ENCODE measurements around the gene STPG1. TPM values are rescaled to one million over a fixed set of nuclear protein-coding genes. Genes with fewer than 3 reads are reported as not detected.
A peak's percentile ranks its signal among the peaks of the same experiment; 100 is the strongest.

Gene STPG1
- polyA plus RNA-seq, 2 donors = 4.8 to 8.8 TPM

DNA sequence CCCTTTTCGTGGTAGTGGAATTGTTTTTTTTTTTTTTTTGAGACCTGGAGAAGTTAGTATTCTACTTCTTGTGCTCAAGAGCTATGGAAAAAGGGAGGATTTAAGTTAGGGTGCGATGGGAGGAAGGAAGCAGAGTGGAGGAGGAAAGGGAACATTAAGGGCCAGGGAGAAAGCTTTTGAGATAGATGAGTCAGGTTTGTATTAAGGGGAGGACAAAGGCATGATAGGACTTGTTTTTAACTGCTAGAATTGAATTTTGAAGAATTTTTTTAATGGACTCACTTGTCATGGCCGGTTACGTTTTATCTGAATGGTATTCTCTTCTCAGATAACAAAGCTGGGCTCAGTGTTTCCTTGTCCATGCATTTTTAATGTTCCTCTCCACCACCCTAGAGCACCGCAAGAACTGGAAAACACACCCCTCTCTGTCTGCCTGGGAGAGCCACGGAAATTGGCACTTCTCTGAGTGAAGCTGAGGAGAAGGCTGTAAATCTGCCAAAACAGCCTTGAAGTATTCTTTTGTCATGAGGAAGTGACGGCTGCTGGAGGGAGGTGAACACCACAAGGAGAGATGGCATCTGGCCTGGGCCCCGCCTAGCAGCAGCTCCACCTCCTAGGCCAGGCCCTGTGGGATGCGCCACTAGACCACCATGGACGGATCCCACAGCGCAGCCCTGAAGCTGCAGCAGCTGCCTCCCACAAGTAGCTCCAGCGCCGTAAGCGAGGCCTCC is 5.5 kb upstream of the STPG1 start:
- peak overlapping the region; percentile 87 to 91 for H3K27ac ChIP-seq (ENCODE audit: low read depth in 2 of 2, low read length in 1 of 2)

DNA sequence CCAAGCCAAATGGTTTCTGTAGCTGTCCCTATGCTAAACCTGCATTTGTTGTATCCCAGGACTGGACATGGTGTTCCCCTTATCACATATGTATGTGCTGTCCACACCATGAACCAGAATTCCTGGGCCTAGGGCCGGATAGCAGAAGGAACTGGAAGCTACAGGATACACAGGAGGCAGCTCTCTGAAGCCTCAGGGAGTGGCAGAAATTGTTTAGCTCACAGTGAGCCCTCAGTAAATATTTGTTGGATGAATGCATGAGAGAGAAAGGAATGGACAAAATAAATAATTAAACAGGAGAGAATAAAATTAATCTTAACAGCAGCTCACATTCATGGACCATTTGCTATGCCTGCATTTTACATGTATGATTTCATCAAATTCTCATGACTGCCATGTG is 4.1 kb upstream of the STPG1 start:
- peaks cover 0 to 10% of the 10 kb centered on the region in 2 donors for H3K4me1 ChIP-seq (ENCODE audit: control insufficient read depth in 2 of 2, insufficient read depth in 2 of 2, low read length in 1 of 2)
- no peaks in the 10 kb centered on the region for H3K27me3 ChIP-seq (ENCODE audit: control insufficient read depth in 1 of 2, insufficient read depth in 2 of 2, low read length in 2 of 2)
- no peaks in the 10 kb centered on the region for H3K9me3 ChIP-seq (ENCODE audit: control insufficient read depth in 2 of 2, insufficient read depth in 1 of 2, low read depth in 1 of 2, low read length in 1 of 2)
- no peak overlapping the region for H3K4me3 ChIP-seq (ENCODE audit: low read depth in 1 of 2, low read length in 2 of 2)
- peak overlapping the region; percentile 50 to 82 for H3K27ac ChIP-seq (ENCODE audit: low read depth in 2 of 2, low read length in 1 of 2)
- WGBS, 2 donors = 47 to 61% methylated on average over 1 of the region's 1 CpG
- H3K36me3 ChIP-seq (ENCODE audit: control insufficient read depth in 2 of 2, insufficient read depth in 2 of 2, low read length in 1 of 2) = peaks cover 5 to 7% of the 10 kb centered on the region in 2 donors

More for the DNA sequence above, 5.5 kb upstream of the STPG1 start:
- Histone ChIP-seq H3K27me3 (ENCODE audit: control insufficient read depth in 1 of 2, insufficient read depth in 2 of 2, low read length in 2 of 2) (no peaks in the 10 kb centered on the region), H3K4me1 (ENCODE audit: control insufficient read depth in 2 of 2, insufficient read depth in 2 of 2, low read length in 1 of 2) (peaks cover 0 to 10% of the 10 kb centered on the region in 2 donors), H3K4me3 (ENCODE audit: low read depth in 1 of 2, low read length in 2 of 2) (no peak overlapping the region), H3K9me3 (ENCODE audit: control insufficient read depth in 2 of 2, insufficient read depth in 1 of 2, low read depth in 1 of 2, low read length in 1 of 2) (no peaks in the 10 kb centered on the region), H3K36me3 (ENCODE audit: control insufficient read depth in 2 of 2, insufficient read depth in 2 of 2, low read length in 1 of 2) (peaks cover 5 to 7% of the 10 kb centered on the region in 2 donors)
- 46 to 57% methylated on average over 14 of the region's 14 CpGs for WGBS, 2 donors

DNA sequence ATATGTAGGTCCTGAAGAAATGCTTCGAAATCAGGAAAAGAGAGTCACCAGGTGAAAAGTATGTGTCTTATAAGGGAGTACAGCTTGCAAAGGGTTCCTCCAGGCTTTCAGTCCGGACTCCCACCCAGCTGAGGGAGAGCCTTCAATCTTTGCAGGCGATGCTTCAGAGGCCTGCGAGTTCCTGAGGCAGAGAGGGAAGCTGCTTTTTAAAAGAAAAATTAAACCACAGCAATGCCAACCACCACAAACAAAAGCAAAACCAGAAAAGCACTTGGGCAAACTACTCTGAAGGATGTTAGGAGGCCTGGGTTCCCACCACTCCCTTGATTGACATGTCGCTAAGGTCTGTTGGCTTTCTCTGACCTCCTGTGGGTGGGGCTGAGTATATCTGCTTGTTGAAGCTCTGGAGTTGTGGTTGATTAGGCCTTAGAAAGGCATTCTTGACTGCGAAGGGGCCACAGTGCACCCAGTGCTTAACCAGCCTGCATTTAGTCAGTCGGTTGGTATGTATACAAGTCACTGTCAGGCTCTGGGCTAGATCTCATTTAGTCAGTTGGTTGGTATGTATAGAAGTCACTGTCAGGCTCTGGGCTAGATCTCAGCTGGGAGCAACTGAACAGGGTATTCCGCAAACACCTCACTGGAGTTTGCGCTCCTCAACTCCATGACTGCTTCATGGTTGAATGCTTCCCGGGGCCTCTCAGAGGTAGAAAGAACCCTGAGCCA is 3.2 kb upstream of the STPG1 start:
- 36 to 40% methylated on average over 10 of the region's 10 CpGs for WGBS, 2 donors
- peak overlapping the region; percentile 64 to 87 for H3K4me3 ChIP-seq (ENCODE audit: low read depth in 1 of 2, low read length in 2 of 2)
- peaks cover 1 to 4% of the 10 kb centered on the region in 2 donors for H3K36me3 ChIP-seq (ENCODE audit: control insufficient read depth in 2 of 2, insufficient read depth in 2 of 2, low read length in 1 of 2)
- H3K4me1 ChIP-seq (ENCODE audit: control insufficient read depth in 2 of 2, insufficient read depth in 2 of 2, low read length in 1 of 2) = peaks cover 0 to 10% of the 10 kb centered on the region in 2 donors
- H3K27ac ChIP-seq (ENCODE audit: low read depth in 2 of 2, low read length in 1 of 2) = peak overlapping the region; percentile 82 to 90
- no peaks in the 10 kb centered on the region for H3K9me3 ChIP-seq (ENCODE audit: control insufficient read depth in 2 of 2, insufficient read depth in 1 of 2, low read depth in 1 of 2, low read length in 1 of 2)
- no peaks in the 10 kb centered on the region for H3K27me3 ChIP-seq (ENCODE audit: control insufficient read depth in 1 of 2, insufficient read depth in 2 of 2, low read length in 2 of 2)

DNA sequence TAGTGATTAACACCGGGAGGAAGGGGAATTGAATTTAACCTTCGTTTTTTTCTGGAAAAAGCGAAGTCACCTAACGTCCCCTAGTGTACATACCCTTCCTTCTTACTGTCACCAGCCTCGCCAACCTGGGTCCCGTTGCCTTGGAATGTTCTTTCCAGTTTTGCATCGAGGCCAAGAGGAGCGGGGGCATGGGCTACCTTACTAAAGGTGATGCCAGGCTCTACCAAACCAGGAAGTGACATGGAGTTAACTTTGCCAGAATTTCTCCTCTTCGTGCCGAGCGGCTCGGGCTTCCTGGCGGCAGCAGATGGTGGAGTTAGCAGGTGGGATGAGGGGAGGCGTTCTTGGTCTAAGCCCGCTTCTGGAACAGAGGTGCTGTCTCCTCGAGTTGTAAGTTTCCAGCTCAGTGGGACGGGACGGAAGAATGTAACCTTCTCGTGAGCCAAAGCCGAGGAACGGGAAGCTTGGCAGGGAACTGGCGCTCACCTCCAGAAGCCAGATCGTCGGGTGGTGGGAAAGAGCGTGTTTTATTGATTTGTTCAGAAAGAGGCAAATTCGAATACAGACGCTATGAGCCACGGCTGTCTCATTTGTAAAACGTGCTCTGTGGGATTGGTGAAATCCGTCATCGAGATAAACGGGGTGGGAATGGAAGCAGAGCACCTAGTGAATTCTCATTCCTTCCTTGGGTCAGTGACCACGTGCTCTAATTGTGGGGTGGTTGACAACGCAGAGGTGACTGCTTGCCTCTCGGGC is 2.5 kb upstream of the STPG1 start:
- peak overlapping the region; percentile 82 to 90 for H3K27ac ChIP-seq (ENCODE audit: low read depth in 2 of 2, low read length in 1 of 2)
- peaks cover 0 to 10% of the 10 kb centered on the region in 2 donors for H3K4me1 ChIP-seq (ENCODE audit: control insufficient read depth in 2 of 2, insufficient read depth in 2 of 2, low read length in 1 of 2)
- H3K9me3 ChIP-seq (ENCODE audit: control insufficient read depth in 2 of 2, insufficient read depth in 1 of 2, low read depth in 1 of 2, low read length in 1 of 2) = no peaks in the 10 kb centered on the region
- no peaks in the 10 kb centered on the region for H3K27me3 ChIP-seq (ENCODE audit: control insufficient read depth in 1 of 2, insufficient read depth in 2 of 2, low read length in 2 of 2)
- H3K4me3 ChIP-seq (ENCODE audit: low read depth in 1 of 2, low read length in 2 of 2) = peak overlapping the region; percentile 64 to 87
- H3K36me3 ChIP-seq (ENCODE audit: control insufficient read depth in 2 of 2, insufficient read depth in 2 of 2, low read length in 1 of 2) = no peaks in the 10 kb centered on the region
- WGBS, 2 donors = 2 to 4% methylated on average over 35 of the region's 35 CpGs

DNA sequence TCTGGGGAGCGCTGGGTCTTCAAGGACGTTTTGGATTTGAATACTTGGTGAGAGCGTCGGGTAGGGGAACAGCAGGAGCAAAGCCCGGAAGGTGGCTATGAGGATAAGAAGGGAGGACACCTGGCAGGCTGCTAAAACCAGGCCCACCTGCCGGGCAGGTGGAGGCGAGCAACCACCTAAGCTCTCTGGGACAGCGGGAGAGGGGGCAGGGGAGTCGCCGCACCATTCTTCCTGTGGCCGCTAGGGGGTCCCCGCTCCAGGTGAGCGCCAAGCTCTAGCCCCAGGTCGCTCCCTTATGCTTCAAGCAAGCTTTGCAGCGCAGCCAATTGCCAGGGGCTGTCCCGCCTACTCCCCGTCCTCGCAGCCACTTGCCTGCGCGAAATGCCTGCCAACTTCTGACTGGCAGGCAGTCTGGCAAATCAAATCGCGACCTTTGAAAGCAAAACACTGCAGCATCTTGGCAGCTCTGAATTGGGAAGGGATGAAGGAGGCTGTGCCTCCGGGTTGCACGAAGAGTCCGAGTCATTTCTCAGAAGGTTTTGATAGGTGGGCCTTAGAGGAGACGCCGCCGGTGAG is 1.8 kb upstream of the STPG1 start, which contains the start of gene NIPAL3:
Gene NIPAL3 (plus strand): TSS at position 469 of the 576 bp plus-strand sequence. CDS start 3,746 bp downstream, outside the sequence.
- H3K27ac ChIP-seq (ENCODE audit: low read depth in 2 of 2, low read length in 1 of 2) = peak within 1 kb of the TSS; percentile 82 to 90
- no peaks in the 10 kb centered on the region for H3K27me3 ChIP-seq (ENCODE audit: control insufficient read depth in 1 of 2, insufficient read depth in 2 of 2, low read length in 2 of 2)
- H3K9me3 ChIP-seq (ENCODE audit: control insufficient read depth in 2 of 2, insufficient read depth in 1 of 2, low read depth in 1 of 2, low read length in 1 of 2) = no peaks in the 10 kb centered on the region
- peak within 1 kb of the TSS; percentile 64 to 87 for H3K4me3 ChIP-seq (ENCODE audit: low read depth in 1 of 2, low read length in 2 of 2)
- H3K4me1 ChIP-seq (ENCODE audit: control insufficient read depth in 2 of 2, insufficient read depth in 2 of 2, low read length in 1 of 2) = peaks cover 0 to 10% of the 10 kb centered on the region in 2 donors
- H3K36me3 ChIP-seq (ENCODE audit: control insufficient read depth in 2 of 2, insufficient read depth in 2 of 2, low read length in 1 of 2) = no peaks in the 10 kb centered on the region
- 3 to 4% methylated on average over 25 to 28 of the region's 28 CpGs for WGBS, 2 donors

DNA sequence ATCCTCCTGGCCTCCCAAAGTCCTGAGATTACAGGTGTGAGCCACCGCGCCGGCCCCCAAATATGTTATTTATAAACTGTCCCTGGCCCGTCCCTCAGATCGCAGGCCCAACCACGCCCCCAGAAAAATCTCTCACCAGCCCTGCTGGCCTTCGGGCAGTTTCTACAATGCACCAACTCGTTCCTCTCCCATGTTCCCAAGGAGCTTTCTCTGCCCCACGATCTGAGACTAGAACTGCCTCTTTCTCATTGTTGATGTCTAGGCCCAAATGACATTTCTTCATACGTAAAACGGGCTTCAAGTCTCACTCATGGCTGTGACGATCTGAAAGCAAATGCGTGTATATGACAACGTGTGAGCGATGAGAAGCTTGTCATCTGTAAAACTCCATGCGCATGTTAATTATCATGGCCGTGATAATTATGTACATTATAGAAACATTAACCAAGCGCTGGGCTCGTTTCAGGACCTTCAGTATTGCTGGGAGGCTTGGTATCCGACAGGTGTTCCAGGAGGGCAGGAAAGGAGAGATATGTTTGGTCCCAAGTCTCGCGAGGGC is 1.3 kb upstream of the STPG1 start:
- H3K27ac ChIP-seq (ENCODE audit: low read depth in 2 of 2, low read length in 1 of 2) = peak overlapping the region; percentile 63
- peaks cover 0 to 10% of the 10 kb centered on the region in 2 donors for H3K4me1 ChIP-seq (ENCODE audit: control insufficient read depth in 2 of 2, insufficient read depth in 2 of 2, low read length in 1 of 2)
- no peaks in the 10 kb centered on the region for H3K9me3 ChIP-seq (ENCODE audit: control insufficient read depth in 2 of 2, insufficient read depth in 1 of 2, low read depth in 1 of 2, low read length in 1 of 2)
- H3K4me3 ChIP-seq (ENCODE audit: low read depth in 1 of 2, low read length in 2 of 2) = peak overlapping the region; percentile 20 to 87
- H3K27me3 ChIP-seq (ENCODE audit: control insufficient read depth in 1 of 2, insufficient read depth in 2 of 2, low read length in 2 of 2) = no peaks in the 10 kb centered on the region
- no peaks in the 10 kb centered on the region for H3K36me3 ChIP-seq (ENCODE audit: control insufficient read depth in 2 of 2, insufficient read depth in 2 of 2, low read length in 1 of 2)
- WGBS, 2 donors = 57 to 65% methylated on average over 22 of the region's 22 CpGs

DNA sequence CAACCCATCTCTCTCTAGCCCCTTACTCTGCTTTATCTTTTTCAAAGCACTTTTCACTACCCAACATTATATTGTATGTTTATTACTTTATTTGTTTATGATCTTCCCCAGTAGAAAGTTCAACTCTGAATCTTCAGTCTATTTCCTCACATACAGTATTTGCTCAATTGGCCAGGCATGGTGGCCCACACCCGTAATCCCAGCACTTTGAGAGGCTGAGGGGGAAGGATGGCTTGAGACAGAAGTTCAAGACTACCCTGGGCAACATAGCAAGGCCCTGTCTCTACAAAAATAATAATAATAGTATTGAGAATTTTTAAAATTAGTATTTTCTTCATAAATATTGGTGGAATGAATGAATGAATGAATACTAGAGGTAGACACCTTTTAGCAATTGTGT is 1.2 kb downstream of the STPG1 start:
- H3K4me3 ChIP-seq (ENCODE audit: low read depth in 1 of 2, low read length in 2 of 2) = no peak overlapping the region
- 68 to 95% methylated on average over 1 of the region's 1 CpG for WGBS, 2 donors
- no peak overlapping the region for H3K27ac ChIP-seq (ENCODE audit: low read depth in 2 of 2, low read length in 1 of 2)
- no peaks in the 10 kb centered on the region for H3K27me3 ChIP-seq (ENCODE audit: control insufficient read depth in 1 of 2, insufficient read depth in 2 of 2, low read length in 2 of 2)
- H3K4me1 ChIP-seq (ENCODE audit: control insufficient read depth in 2 of 2, insufficient read depth in 2 of 2, low read length in 1 of 2) = peaks cover 0 to 4% of the 10 kb centered on the region in 2 donors
- H3K9me3 ChIP-seq (ENCODE audit: control insufficient read depth in 2 of 2, insufficient read depth in 1 of 2, low read depth in 1 of 2, low read length in 1 of 2) = no peaks in the 10 kb centered on the region
- H3K36me3 ChIP-seq (ENCODE audit: control insufficient read depth in 2 of 2, insufficient read depth in 2 of 2, low read length in 1 of 2) = no peaks in the 10 kb centered on the region

DNA sequence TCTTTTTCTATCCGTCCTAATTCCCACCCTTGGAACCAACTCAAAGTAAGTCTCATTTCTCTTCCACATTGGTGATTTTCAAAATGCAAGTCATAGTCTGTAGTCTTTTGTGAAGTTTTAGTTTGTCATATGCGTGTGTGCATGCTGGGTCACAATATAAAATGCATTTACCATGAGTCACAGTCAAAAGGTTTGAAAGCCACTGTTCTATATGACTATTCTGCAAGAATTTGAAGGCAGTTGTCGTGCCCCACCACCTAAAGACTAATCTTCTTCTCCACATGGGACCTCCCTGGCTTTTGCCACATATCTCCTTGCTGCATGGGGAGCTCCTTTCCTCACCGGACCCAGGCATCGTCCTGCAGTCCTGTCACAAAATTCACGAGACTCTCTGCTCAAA is 1.6 kb downstream of the STPG1 start:
- 71 to 73% methylated on average over 6 of the region's 6 CpGs for WGBS, 2 donors
- Histone ChIP-seq H3K27me3 (ENCODE audit: control insufficient read depth in 1 of 2, insufficient read depth in 2 of 2, low read length in 2 of 2) (no peaks in the 10 kb centered on the region), H3K36me3 (ENCODE audit: control insufficient read depth in 2 of 2, insufficient read depth in 2 of 2, low read length in 1 of 2) (no peaks in the 10 kb centered on the region), H3K27ac (ENCODE audit: low read depth in 2 of 2, low read length in 1 of 2) (no peak overlapping the region), H3K4me1 (ENCODE audit: control insufficient read depth in 2 of 2, insufficient read depth in 2 of 2, low read length in 1 of 2) (peaks cover 0 to 2% of the 10 kb centered on the region in 2 donors), H3K9me3 (ENCODE audit: control insufficient read depth in 2 of 2, insufficient read depth in 1 of 2, low read depth in 1 of 2, low read length in 1 of 2) (no peaks in the 10 kb centered on the region), H3K4me3 (ENCODE audit: low read depth in 1 of 2, low read length in 2 of 2) (no peak overlapping the region)

DNA sequence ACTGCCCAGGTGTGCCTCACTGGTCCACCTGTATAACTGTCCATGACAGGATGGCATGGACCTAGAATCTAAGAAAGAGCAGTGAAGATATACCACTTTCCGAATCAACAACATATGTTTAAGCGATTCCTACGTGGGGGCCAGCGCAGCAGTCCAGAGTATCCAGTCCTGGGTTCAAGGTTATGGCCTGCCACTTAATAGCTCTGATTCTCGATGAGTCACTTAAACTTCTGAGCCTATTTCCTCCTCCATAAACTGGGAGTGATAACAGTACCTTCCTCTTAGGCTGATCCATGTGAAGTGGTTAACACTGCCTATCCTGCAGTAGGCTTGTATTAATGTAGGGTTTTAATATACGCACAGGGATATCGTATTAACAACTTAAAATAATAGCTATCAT is 2.8 kb downstream of the STPG1 start:
- Histone ChIP-seq H3K36me3 (ENCODE audit: control insufficient read depth in 2 of 2, insufficient read depth in 2 of 2, low read length in 1 of 2) (no peaks in the 10 kb centered on the region), H3K4me3 (ENCODE audit: low read depth in 1 of 2, low read length in 2 of 2) (no peak overlapping the region), H3K4me1 (ENCODE audit: control insufficient read depth in 2 of 2, insufficient read depth in 2 of 2, low read length in 1 of 2) (no peaks in the 10 kb centered on the region), H3K27ac (ENCODE audit: low read depth in 2 of 2, low read length in 1 of 2) (no peak overlapping the region), H3K27me3 (ENCODE audit: control insufficient read depth in 1 of 2, insufficient read depth in 2 of 2, low read length in 2 of 2) (no peaks in the 10 kb centered on the region), H3K9me3 (ENCODE audit: control insufficient read depth in 2 of 2, insufficient read depth in 1 of 2, low read depth in 1 of 2, low read length in 1 of 2) (no peaks in the 10 kb centered on the region)
- 92 to 95% methylated on average over 7 of the region's 7 CpGs for WGBS, 2 donors
